8988T (cell line): ENCODE results near the gene EMCN.
"Not testable (repeated sequence)": the region's sequence is repeated elsewhere in the genome, so short reads cannot be mapped to it uniquely, and the experiment has no call there.

ENCODE experiments used
- DNase-seq: peaks from one replicate; pipeline ENCODE4 v3.0.0; 2011

EMCN gene

GRCh38 chr4:100517864-100518341 lies at the start of gene EMCN:
Gene EMCN (minus strand): TSS chr4:100518022. CDS start chr4:100517914, 108 bp downstream.
- no peak for DNase-seq

GRCh38 chr4:100566396-100566795 lies 48.6 kb upstream of the EMCN start:
- no peak for DNase-seq

GRCh38 chr4:100557306-100557705 lies 39.5 kb upstream of the EMCN start:
- no peak for DNase-seq

- DNase-seq = no peak
Observed at GRCh38 chr4:100555611-100556337, 38.0 kb upstream of the EMCN start.

GRCh38 chr4:100548200-100548560 lies 30.4 kb upstream of the EMCN start:
- DNase-seq = no peak

- no peak for DNase-seq
Observed at GRCh38 chr4:100547541-100548199, 29.8 kb upstream of the EMCN start.

GRCh38 chr4:100545427-100545826 lies 27.6 kb upstream of the EMCN start:
- no peak for DNase-seq

- no peak for DNase-seq
Observed at GRCh38 chr4:100540131-100540530, 22.3 kb upstream of the EMCN start.

- no peak for DNase-seq
Observed at GRCh38 chr4:100539706-100540105, 21.9 kb upstream of the EMCN start.

- no peak for DNase-seq
Observed at GRCh38 chr4:100533741-100534140, 15.9 kb upstream of the EMCN start.

- DNase-seq = not testable (repeated sequence)
Observed at GRCh38 chr4:100530161-100530560, 12.3 kb upstream of the EMCN start.

GRCh38 chr4:100525686-100526085 lies 7.9 kb upstream of the EMCN start:
- no peak for DNase-seq

- DNase-seq = no peak
Observed at GRCh38 chr4:100519205-100519604, 1.4 kb upstream of the EMCN start.

GRCh38 chr4:100516225-100516624 lies 1.6 kb downstream of the EMCN start:
- DNase-seq = no peak

- no peak for DNase-seq
Observed at GRCh38 chr4:100511896-100512295, 5.9 kb downstream of the EMCN start.

GRCh38 chr4:100510551-100510950 lies 7.3 kb downstream of the EMCN start:
- DNase-seq = no peak

GRCh38 chr4:100509386-100509785 lies 8.4 kb downstream of the EMCN start:
- DNase-seq = no peak

GRCh38 chr4:100508691-100509090 lies 9.1 kb downstream of the EMCN start:
- no peak for DNase-seq

GRCh38 chr4:100504086-100504874 lies 13.5 kb downstream of the EMCN start:
- no peak for DNase-seq

- DNase-seq = no peak
Observed at GRCh38 chr4:100497791-100498190, 20.0 kb downstream of the EMCN start.

GRCh38 chr4:100495074-100495473 lies 22.7 kb downstream of the EMCN start:
- DNase-seq = no peak

- DNase-seq = no peak
Observed at GRCh38 chr4:100494166-100494565, 23.7 kb downstream of the EMCN start.

GRCh38 chr4:100493756-100494155 lies 24.1 kb downstream of the EMCN start:
- no peak for DNase-seq

- no peak for DNase-seq
Observed at GRCh38 chr4:100492129-100492528, 25.7 kb downstream of the EMCN start.
